ENCODE measurements around the gene RPLP2.

DNA sequence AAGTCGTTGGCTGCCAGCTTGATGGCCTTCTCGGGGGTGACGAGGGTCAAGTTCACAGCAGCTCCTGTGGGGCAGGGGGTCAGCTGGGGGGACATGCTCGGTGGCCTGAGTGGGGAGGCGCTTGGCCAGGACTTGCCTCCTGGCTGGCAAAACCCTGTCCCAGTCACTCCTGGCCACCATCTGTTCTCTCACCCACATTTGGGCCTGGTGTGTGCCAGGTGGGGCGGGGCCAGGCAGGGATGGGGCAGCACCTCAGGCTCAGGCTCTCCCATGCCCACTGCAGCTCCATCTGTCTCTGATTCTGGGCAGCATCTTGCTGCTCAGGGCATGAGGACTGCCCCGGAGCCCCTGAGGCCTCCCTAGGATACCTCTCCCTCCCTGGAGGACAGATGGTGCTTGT, 16.2 kb upstream of the RPLP2 start:
- TF ChIP-seq, protein P1, sequence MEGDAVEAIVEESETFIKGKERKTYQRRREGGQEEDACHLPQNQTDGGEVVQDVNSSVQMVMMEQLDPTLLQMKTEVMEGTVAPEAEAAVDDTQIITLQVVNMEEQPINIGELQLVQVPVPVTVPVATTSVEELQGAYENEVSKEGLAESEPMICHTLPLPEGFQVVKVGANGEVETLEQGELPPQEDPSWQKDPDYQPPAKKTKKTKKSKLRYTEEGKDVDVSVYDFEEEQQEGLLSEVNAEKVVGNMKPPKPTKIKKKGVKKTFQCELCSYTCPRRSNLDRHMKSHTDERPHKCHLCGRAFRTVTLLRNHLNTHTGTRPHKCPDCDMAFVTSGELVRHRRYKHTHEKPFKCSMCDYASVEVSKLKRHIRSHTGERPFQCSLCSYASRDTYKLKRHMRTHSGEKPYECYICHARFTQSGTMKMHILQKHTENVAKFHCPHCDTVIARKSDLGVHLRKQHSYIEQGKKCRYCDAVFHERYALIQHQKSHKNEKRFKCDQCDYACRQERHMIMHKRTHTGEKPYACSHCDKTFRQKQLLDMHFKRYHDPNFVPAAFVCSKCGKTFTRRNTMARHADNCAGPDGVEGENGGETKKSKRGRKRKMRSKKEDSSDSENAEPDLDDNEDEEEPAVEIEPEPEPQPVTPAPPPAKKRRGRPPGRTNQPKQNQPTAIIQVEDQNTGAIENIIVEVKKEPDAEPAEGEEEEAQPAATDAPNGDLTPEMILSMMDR (IDR thresholded peaks at IDR 0.05; ENCODE audit: low read depth, low read length), result no peak
- TF ChIP-seq POLR2A (IDR thresholded peaks at IDR 0.05; ENCODE audit: extremely low read depth, insufficient read length) (no peak), MYC (IDR thresholded peaks at IDR 0.05; ENCODE audit: low read depth, low read length) (no peak)
- TF ChIP-seq, protein P2, sequence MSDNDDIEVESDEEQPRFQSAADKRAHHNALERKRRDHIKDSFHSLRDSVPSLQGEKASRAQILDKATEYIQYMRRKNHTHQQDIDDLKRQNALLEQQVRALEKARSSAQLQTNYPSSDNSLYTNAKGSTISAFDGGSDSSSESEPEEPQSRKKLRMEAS (IDR thresholded peaks at IDR 0.05; ENCODE audit: low read depth, low read length), result no peak

Measured in NB4 (cell line).